ENCODE data around the gene NTM. TPM values are rescaled to one million over a fixed set of nuclear protein-coding genes. Genes with fewer than 3 reads are reported as not detected.
A peak's percentile ranks its signal among the peaks of the same experiment; 100 is the strongest.

Gene NTM
- total RNA-seq, 1 donor from 2014 or later: not detected

- no peak for DNase-seq (ENCODE audit: low read depth in 2 of 2)
Measured at GRCh38 chr11:131687291-131688047, 317.1 kb downstream of the NTM start.

- peak; percentile 59 to 67 for DNase-seq (ENCODE audit: low read depth in 2 of 2)
Measured at GRCh38 chr11:131688048-131688693, 317.8 kb downstream of the NTM start.

GRCh38 chr11:131689049-131689925 lies 318.9 kb downstream of the NTM start:
- no peak for DNase-seq (ENCODE audit: low read depth in 2 of 2)

GRCh38 chr11:131690362-131690761 lies 319.9 kb downstream of the NTM start:
- DNase-seq (ENCODE audit: low read depth in 2 of 2): no peak

- DNase-seq (ENCODE audit: low read depth in 2 of 2): no peak
Measured at GRCh38 chr11:131690776-131691175, 320.4 kb downstream of the NTM start.

GRCh38 chr11:131691181-131692041 lies 321.0 kb downstream of the NTM start:
- peak; percentile 24 to 40 for DNase-seq (ENCODE audit: low read depth in 2 of 2)

- no peak for DNase-seq (ENCODE audit: low read depth in 2 of 2)
Measured at GRCh38 chr11:131692151-131692550, 321.7 kb downstream of the NTM start.

GRCh38 chr11:131692961-131693360 lies 322.5 kb downstream of the NTM start:
- DNase-seq (ENCODE audit: low read depth in 2 of 2): no peak

- no peak for DNase-seq (ENCODE audit: low read depth in 2 of 2)
Measured at GRCh38 chr11:131693756-131694155, 323.3 kb downstream of the NTM start.

GRCh38 chr11:131694526-131695424 lies 324.4 kb downstream of the NTM start:
- DNase-seq (ENCODE audit: low read depth in 2 of 2): peak; percentile 77 to 84

GRCh38 chr11:131695889-131696429 lies 325.5 kb downstream of the NTM start:
- DNase-seq (ENCODE audit: low read depth in 2 of 2): peak in 1 of 2 donors; percentile 40

GRCh38 chr11:131696690-131697089 lies 326.3 kb downstream of the NTM start:
- no peak for DNase-seq (ENCODE audit: low read depth in 2 of 2)

GRCh38 chr11:131703311-131703710 lies 332.9 kb downstream of the NTM start:
- no peak for DNase-seq (ENCODE audit: low read depth in 2 of 2)

- no peak for DNase-seq (ENCODE audit: low read depth in 2 of 2)
Measured at GRCh38 chr11:131704682-131705081, 334.3 kb downstream of the NTM start.

- no peak for DNase-seq (ENCODE audit: low read depth in 2 of 2)
Measured at GRCh38 chr11:131710511-131710910, 340.1 kb downstream of the NTM start.

- peak in 1 of 2 donors; percentile 46 for DNase-seq (ENCODE audit: low read depth in 2 of 2)
Measured at GRCh38 chr11:131712897-131713296, 342.5 kb downstream of the NTM start.

- no peak for DNase-seq (ENCODE audit: low read depth in 2 of 2)
Measured at GRCh38 chr11:131713529-131714134, 343.2 kb downstream of the NTM start.

- DNase-seq (ENCODE audit: low read depth in 2 of 2): no peak
Measured at GRCh38 chr11:131717616-131718015, 347.2 kb downstream of the NTM start.

GRCh38 chr11:131723088-131723487 lies 352.7 kb downstream of the NTM start:
- DNase-seq (ENCODE audit: low read depth in 2 of 2): no peak

All from lung microvascular endothelial cell (primary cell).